Transverse colon (tissue), 4 donors: ENCODE measurements around the gene TXLNG. TPM values are rescaled to one million over a fixed set of nuclear protein-coding genes. Genes with fewer than 3 reads are reported as not detected.

Experiments
- DNase-seq: peaks from one replicate; pipeline ENCODE4 v3.0.0-alpha.2; 2019
- H3K27ac ChIP-seq, 4 donors: fragments of 200-600 bp; sonication (generic); 2 replicates each; pipeline ENCODE4 v1.5.1; 2016 to 2018; ENCODE audit warnings: inconsistent platforms in 4 of 4
- H3K27me3 ChIP-seq: fragments of 200-600 bp; sonication (generic); 2 replicates; pipeline ENCODE4 v1.5.1; 2017; ENCODE audit warnings: inconsistent platforms
- H3K36me3 ChIP-seq, 4 donors: fragments of 200-600 bp; sonication (generic); 2 replicates each; pipeline ENCODE4 v1.5.1; 2017 to 2019; ENCODE audit warnings: inconsistent platforms in 4 of 4
- H3K4me1 ChIP-seq, 4 donors: fragments of 200-600 bp; sonication (generic); 2 replicates each; pipeline ENCODE4 v1.5.1; 2017 to 2020; ENCODE audit warnings: inconsistent platforms in 4 of 4
- H3K4me3 ChIP-seq, 4 donors: fragments of 200-600 bp; sonication (generic); 1 replicate in 1 of 4; 2 replicates in 3 of 4; pipeline versions ENCODE4 v1.5.1 to v1.6.1; 2017 to 2019; ENCODE audit warnings: inconsistent platforms in 4 of 4
- H3K9me3 ChIP-seq, 2 donors: fragments of 200-600 bp; sonication (generic); 2 replicates each; pipeline ENCODE4 v1.5.1; 2017 to 2019; ENCODE audit warnings: inconsistent platforms in 2 of 2
- CTCF ChIP-seq, 5 experiments: fragments of 200-600 bp in 3 of 5; fragments of 450-650 bp in 2 of 5; sonication (generic) in 3 of 5; IDR thresholded peaks; 1 replicate in 2 of 5; 2 replicates in 3 of 5; pipeline ENCODE4 v1.5.1; 2016 to 2017; ENCODE audit warnings: antibody characterized with exemption in 5 of 5, inconsistent platforms in 3 of 5, mild to moderate bottlenecking in 2 of 5, moderate library complexity in 1 of 5
- EP300 ChIP-seq: sonication (generic); formaldehyde crosslinking; IDR thresholded peaks from one replicate; pipeline ENCODE4 v1.6.1; 2017; ENCODE audit warnings: antibody characterized with exemption, low read depth
- POLR2A ChIP-seq: fragments of 450-650 bp; IDR thresholded peaks from one replicate; pipeline ENCODE4 v1.6.1; 2016; ENCODE audit warnings: antibody characterized with exemption, mild to moderate bottlenecking, moderate library complexity
- POLR2AphosphoS5 ChIP-seq, 3 donors: sonication (generic); formaldehyde crosslinking; IDR thresholded peaks; one replicate each; pipeline ENCODE4 v1.6.1; 2016; ENCODE audit warnings: antibody characterized with exemption in 3 of 3
- WGBS, 2 donors: methylation state at CpG; one replicate each; pipeline ENCODE4 v1.1.5; 2018; ENCODE audit warnings: low coverage in 1 of 2; 5-methylcytosine and 5-hydroxymethylcytosine counted together
- in situ Hi-C, 4 donors: fragments of 200-750 bp; cut with MboI; loops; one replicate each; pipeline versions ENCODE4 v1.15.0 to v1.15.1; 2017; ENCODE audit warnings: low sequenced_read_pairs in 3 of 4, low pct_ligation_motif_present in 1 of 4, low pct_unique_long_range_greater_than_20kb in 1 of 4
- intact Hi-C: fragments of 100-400 bp; cut with DNase I; formaldehyde crosslinking; loops from one replicate; pipeline ENCODE4 v1.15.1; 2023; ENCODE audit warnings: low total_unique reads
- total RNA-seq, 4 donors: library from RNA; depleted of rRNA; stranded (reverse); fragments of >200 nt; gene quantifications; one replicate each; pipeline ENCODE4 v1.1.0, GENCODE V29; 2016

TXLNG gene
- total RNA-seq, 4 donors from 2014 or later: 3.4 to 24.7 (median 12.4) TPM

- DNase-seq: no peak
- intact Hi-C loops: loop anchor here (5.0 kb wide), 1 partner anchor 1014 kb away; no protein-coding TSS in a partner anchor
- Histone ChIP-seq H3K9me3 (no peaks in the 10 kb centered on the region), H3K27ac (peak overlapping the region; percentile 93 to 95 (median 93)), H3K27me3 (no peaks in the 10 kb centered on the region), H3K4me3 (peak overlapping the region; percentile 40 to 63 (median 59)), H3K36me3 (no peaks in the 10 kb centered on the region), H3K4me1 (peaks cover 10 to 31% (median 14%) of the 10 kb centered on the region in 4 donors)
- no peak for TF ChIP-seq CTCF (IDR thresholded peaks at IDR 0.05)
- TF ChIP-seq EP300: no peak
- TF ChIP-seq POLR2AphosphoS5 (IDR thresholded peaks at IDR 0.05): no peak
- in situ Hi-C loops: no loop called here
- WGBS, 2 donors: 28% methylated on average over 41 of the region's 41 CpGs; no CpG with 5 or more reads in 1 of the 2 donors
Measured at GRCh38 chrX:16870862-16871815, 84.9 kb downstream of the TXLNG start.

- no peak for TF ChIP-seq EP300
- TF ChIP-seq POLR2AphosphoS5 (IDR thresholded peaks at IDR 0.05): no peak
- no peaks in the 10 kb centered on the region for H3K9me3 ChIP-seq
- DNase-seq: no peak
- in situ Hi-C loops (no loop called here), intact Hi-C loops (loop anchor here (5.0 kb wide), 1 partner anchor 1016 kb away; no protein-coding TSS in a partner anchor)
- no peak overlapping the region for H3K4me3 ChIP-seq
- 59 to 80% methylated on average over 3 to 8 of the region's 8 CpGs for WGBS, 2 donors
- H3K36me3 ChIP-seq: no peaks in the 10 kb centered on the region
- no peak overlapping the region for H3K27ac ChIP-seq
- peaks cover 10 to 17% (median 12%) of the 10 kb centered on the region in 4 donors for H3K4me1 ChIP-seq
- no peaks in the 10 kb centered on the region for H3K27me3 ChIP-seq
Measured at GRCh38 chrX:16873106-16873505, 86.8 kb downstream of the TXLNG start.

- in situ Hi-C loops (loop anchor here in 2 of 4 donors (25.0 kb wide), 1 partner anchor 163 kb away; no protein-coding TSS in a partner anchor), intact Hi-C loops (loop anchor here (5.0 kb wide), 1 partner anchor 1017 kb away; no protein-coding TSS in a partner anchor)
- Histone ChIP-seq H3K27ac (no peak overlapping the region), H3K4me1 (peaks cover 4 to 9% (median 6%) of the 10 kb centered on the region in 4 donors), H3K27me3 (no peaks in the 10 kb centered on the region), H3K4me3 (no peak overlapping the region), H3K9me3 (no peaks in the 10 kb centered on the region), H3K36me3 (no peaks in the 10 kb centered on the region)
- 71 to 87% methylated on average over 3 to 5 of the region's 5 CpGs for WGBS, 2 donors
- DNase-seq: no peak
- TF ChIP-seq EP300: no peak
- TF ChIP-seq POLR2AphosphoS5 (IDR thresholded peaks at IDR 0.05): no peak
- no peak for TF ChIP-seq POLR2A
- TF ChIP-seq CTCF (IDR thresholded peaks at IDR 0.05): no peak
Measured at GRCh38 chrX:16874458-16875095, 88.3 kb downstream of the TXLNG start.

GRCh38 chrX:16876696-16877095 is 90.4 kb downstream of the TXLNG start:
- Histone ChIP-seq H3K4me1 (peaks cover 0 to under 1% (median 0%) of the 10 kb centered on the region in 4 donors), H3K27ac (no peak overlapping the region), H3K36me3 (no peaks in the 10 kb centered on the region), H3K4me3 (no peak overlapping the region), H3K27me3 (no peaks in the 10 kb centered on the region), H3K9me3 (no peaks in the 10 kb centered on the region)
- in situ Hi-C loops: loop anchor here in 2 of 4 donors (25.0 kb wide), 1 partner anchor 161 kb away; no protein-coding TSS in a partner anchor
- TF ChIP-seq POLR2A (no peak), CTCF (IDR thresholded peaks at IDR 0.05) (no peak), POLR2AphosphoS5 (IDR thresholded peaks at IDR 0.05) (no peak), EP300 (no peak)
- intact Hi-C loops: no loop called here
- no peak for DNase-seq
- WGBS, 2 donors: 27% methylated on average over 1 of the region's 1 CpG; no CpG with 5 or more reads in 1 of the 2 donors
